HG02642 (cell line): Measurements from ENCODE around the gene CD3E.

Source experiments
- ATAC-seq: cut with Tn5 transposase; IDR thresholded peaks from one replicate; pipeline ENCODE4 v1.9.1; 2021; ENCODE audit warnings: mild to moderate bottlenecking; ENCODE audit not compliant: unreplicated experiment, poor library complexity

The CD3E gene

DNA sequence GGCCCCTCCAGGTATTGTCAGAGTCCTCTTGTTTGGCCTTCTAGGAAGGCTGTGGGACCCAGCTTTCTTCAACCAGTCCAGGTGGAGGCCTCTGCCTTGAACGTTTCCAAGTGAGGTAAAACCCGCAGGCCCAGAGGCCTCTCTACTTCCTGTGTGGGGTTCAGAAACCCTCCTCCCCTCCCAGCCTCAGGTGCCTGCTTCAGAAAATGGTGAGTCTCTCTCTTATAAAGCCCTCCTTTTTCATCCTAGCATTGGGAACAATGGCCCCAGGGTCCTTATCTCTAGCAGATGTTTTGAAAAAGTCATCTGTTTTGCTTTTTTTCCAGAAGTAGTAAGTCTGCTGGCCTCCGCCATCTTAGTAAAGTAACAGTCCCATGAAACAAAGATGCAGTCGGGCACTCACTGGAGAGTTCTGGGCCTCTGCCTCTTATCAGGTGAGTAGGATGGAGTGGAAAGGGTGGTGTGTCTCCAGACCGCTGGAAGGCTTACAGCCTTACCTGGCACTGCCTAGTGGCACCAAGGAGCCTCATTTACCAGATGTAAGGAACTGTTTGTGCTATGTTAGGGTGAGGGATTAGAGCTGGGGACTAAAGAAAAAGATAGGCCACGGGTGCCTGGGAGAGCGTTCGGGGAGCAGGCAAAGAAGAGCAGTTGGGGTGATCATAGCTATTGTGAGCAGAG, at the start of gene CD3E:
Gene CD3E (plus strand): TSS at position 163 of the 681 bp plus-strand sequence. CDS start 223 bp downstream, at position 386.
- no peak for ATAC-seq

DNA sequence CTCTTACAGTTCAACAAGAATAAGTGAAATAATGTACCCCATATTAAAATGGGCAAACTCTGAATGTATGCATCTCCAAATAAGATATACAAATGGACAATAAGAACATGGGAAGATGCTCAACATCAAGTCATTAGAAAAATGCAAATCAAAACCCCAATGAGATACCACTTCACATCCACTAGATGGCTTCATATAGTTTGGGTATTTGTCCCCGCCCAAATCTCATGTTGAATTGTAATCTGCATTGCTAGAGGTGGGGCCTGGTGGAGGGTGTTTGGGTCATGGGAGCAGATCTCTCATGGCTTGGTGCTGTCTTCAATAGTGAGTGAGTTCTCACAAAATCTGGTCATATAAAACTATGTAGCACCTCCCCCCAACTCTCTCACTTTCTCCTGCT, 46.1 kb upstream of the CD3E start:
- ATAC-seq, result no peak

DNA sequence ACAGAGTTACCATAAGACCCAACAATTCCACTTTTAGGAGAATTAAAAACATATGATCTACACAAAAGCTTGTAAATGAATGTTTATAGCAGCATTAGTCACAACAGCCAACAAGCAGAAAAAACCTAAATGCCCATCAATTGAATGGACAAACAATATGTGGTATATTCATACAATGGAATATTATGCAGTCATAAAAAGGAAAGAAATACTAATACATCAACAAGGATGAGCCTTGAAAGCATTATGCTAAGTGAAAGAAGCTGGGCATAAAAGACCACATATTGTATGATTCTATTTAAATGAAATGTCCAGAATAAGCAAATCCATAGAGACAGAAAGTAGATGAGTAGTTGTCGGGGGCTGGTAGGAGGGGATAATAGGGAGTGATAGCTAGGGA, 45.4 kb upstream of the CD3E start:
- no peak for ATAC-seq

DNA sequence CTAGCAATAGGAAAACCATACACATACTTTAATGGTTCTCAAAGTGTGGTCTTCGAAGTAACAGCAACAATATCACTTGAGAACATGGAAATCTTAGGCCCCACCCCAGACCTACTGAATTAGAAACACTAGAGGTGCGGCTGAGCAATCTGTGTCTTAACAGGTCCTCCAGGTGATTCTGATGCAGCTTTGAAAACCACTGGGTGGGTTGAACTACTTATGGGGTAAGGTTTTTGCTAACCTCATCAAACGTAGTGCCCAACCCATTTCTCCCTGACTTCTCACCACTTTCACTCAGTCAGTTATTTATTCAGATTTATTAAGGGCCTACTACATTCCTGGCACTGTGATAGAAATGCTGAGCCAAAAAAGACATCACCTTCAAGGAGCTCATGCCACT, 44.2 kb upstream of the CD3E start:
- no peak for ATAC-seq

DNA sequence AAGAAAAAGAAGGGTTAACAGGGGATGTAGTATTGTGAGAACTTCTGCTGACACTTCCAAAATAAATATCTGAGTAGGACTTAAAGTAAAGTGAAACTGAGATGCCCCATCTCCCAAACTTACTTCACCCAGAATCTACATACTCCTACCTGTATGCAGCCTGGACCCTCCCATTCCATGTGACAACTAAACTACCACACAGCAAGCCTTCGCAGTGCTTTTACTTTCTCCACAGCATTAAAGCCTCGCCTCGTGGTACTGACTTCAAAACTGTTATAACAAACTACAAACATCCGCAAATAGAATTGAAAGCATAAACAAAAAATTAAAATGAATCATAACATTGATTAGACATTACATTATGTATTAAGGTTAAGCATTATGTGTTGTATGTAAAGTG, 41.4 kb upstream of the CD3E start:
- ATAC-seq, result no peak

DNA sequence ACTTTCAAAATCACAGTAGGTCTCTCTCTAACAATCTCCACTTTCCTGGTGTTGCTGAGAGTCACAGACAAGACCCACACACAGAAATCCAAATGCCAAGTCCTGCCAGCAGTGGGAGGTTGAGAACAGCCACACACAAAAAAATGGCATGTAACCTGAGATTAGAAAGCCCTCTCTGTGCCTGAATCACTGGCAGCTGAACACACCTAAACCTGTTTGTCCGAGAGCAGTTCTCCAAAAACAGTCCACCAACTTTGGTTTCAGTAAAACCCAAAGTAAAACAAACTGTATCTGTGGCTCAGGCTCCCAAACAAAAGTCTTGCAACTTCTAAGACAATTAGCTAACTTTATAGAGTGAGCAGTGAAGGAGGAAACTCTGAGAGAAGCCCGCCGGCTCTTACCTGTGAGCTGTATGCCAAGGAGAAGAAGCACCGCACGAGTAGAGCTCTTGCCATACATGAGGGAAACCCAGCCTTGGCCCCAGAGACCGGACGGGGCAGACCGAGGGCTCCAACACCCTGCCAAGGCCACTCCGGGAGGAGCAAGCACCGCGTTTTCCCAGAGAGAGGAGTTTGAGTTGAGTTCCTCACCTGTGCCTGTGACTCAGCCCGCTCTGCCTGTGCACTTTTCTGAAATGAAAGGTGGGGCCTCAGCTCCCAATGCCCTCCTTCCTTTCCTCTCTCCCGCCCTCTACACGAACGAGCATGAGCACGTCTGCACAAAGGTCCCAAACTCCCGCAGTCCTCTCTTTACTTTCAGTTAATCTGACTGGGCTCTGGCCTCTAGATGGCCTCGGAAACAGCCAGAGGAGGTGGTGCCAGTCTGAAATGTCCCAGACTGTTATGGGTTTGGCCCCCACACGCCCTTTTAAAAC, 40.6 kb upstream of the CD3E start, which contains the start of gene MPZL2:
Gene MPZL2 (minus strand): TSS at position 603 of the 874 bp plus-strand sequence. CDS start 144 bp downstream, at position 459.
- no peak for ATAC-seq

DNA sequence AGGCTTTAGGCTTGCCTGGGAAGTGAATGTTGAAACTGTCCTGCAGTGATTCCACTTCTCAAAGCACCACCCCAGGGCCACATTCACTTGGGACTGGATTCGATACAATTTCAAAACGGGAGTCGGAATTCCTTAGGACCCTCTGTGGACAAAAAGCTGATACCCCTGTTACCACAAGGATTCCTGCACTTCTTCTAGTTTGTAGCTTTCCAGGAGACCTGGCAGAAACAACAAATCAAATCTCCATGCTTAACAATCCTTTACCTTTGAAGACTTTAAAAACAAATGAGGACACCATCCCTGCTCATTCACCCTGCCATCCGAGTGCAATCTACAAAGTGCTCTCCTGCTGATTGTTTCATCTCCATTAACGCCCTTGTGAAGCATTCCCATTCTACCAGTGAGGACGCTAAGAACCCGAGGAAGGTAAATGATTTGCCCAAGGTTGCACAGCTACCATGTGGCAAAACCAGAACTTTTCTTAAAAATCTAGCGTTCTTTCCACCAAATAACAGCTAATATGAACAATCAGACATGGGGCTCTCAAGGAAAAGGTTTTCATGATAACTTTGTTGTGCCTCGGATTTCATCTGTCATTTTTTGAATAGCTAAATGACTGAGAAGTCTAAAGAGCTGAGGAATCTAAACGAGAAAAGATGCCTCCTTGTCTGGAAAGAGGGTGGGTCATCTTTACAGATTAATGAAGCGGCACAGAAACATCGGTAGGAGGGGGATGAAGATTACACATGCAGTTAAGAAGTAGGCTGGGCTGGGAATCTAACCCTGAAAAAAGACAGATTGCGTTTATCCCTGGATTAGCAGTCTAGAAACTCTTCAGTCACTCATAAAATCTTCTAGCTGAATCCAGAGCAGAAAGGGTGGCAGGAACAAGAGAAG, 39.7 kb upstream of the CD3E start:
- ATAC-seq, result no peak

DNA sequence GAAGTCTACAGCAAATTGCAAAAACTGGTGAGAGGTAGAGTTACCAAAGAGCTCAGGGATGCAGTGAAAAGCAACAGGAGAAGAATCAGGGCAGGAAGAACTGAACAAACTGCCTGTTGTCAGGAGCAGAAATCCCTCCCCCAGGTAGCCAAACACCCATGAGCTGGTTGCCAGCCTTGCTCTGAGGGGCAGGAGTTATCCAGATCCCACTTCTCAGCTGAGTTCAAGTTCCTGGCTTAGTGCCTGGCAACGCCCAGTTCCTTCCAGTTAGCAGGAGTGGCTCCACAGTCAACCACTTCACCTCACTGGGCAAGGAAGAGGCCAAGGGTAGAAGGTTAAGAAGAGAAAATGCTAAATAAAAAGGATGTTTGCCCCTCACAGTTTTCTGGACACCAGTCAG, 38.6 kb upstream of the CD3E start:
- no peak for ATAC-seq

DNA sequence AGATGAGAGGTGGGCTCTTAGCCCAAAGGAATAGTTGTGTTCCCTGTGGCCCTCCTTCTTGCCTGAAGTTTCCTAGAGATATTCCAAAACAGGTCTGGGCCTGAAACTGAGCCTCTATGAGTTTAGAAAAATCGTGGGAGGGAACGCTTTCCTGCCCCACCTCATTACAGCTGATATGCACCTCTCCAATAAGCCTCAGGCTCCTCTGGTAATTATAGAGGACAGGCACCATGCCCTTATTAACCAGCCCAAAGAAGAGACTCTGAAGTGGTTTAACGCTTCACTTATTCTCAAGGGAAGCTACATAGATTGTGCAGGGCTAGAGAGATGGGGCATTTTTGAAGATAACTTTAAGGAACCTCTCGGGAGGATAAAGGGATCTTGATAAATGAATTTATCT, 37.0 kb upstream of the CD3E start:
- no peak for ATAC-seq

DNA sequence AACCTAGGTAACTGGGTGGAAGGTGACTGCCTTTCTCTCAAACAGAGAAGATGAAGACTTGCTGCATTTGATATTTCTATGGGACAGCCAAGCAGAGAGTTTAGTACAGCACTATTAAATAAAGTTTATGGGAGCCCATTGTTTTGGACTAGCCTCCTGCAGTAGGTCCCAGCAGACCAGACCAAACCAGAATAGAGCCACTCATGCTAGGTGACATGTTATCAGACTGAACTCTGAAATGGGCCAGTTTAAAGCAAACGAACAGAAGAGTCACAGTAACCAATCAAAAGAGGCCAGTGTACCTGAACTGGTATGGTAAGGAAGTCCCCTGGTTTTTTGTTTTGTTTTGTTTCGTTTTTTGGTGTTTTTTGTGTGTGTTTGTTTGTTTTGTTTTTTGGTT, 32.5 kb upstream of the CD3E start:
- ATAC-seq, result no peak

DNA sequence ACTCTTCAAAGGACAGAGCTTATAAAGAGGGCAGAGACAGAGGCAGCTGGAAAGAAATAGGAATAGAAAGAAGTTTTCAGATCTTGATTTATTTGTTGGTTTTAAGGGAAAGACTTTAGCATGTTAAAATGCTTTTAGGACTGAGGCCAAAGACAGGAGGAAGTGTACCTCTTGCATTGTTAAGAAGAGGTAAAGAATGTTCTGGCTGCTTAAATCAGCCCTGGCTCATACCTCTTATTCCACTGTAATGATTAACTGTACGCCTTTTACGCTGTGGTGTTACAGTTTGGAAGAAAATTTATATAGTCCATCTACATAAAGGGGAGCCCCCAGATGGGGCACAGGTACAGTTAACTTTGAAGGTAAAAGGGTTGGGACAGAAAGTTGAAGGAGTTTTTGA, 30.3 kb upstream of the CD3E start:
- ATAC-seq, result no peak

DNA sequence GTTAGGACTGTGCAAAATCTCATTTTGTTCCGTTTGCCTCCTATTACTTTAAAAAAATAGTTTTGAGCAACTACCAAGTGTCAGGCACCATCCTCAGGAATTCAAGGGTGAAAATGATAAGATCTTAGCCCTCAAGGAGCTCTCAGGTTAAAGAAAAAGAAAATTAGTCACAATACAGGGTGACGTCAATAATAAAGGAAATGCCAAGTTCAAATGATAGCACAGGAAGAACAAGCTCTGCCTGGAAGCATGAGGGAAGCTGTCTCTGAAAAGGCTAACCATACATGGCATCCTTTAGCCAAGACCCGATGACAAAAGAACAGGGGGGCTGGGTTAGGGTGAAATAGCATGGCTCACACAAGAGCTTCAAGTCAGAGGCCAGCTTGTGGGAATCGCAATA, 29.4 kb upstream of the CD3E start:
- ATAC-seq, result no peak

DNA sequence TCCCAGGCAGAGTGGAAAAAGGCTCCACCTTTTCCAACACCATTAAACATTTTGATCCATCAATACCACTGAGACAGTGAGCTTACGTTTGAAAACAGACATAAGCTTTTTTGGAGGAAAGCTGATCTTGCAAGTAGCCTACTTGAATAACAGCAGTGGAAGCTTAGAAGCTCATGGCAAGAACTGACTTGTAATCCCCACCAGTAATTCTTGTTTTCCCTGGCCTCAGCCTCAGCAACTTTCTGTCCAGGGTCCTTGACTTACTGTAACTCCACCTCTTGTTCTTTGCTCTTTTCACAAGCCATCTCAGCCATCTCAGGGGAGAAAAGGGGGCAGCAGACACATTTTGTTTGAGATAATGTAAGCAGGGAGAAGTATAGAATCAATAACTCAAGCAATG, 28.1 kb upstream of the CD3E start:
- no peak for ATAC-seq

DNA sequence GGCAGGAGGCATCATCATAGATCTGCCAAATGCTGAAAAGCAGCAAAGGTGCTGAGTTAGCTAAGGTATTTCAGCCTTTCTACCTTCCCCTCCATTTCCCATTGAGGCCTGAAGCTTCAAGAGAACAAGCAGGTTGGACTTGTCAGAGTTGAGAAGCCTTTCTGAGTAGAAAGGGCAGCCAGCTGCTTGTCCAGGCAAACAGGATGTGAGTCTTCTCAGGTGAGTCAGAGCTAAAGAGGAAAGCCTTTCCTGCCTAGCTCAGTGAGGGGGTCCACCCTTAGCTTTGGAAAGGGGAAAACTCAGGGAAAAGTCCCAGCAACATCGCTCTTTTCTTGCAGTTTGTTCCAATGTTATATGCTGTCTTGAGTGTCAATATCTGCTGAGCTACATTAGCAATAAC, 27.2 kb upstream of the CD3E start:
- ATAC-seq, result no peak

DNA sequence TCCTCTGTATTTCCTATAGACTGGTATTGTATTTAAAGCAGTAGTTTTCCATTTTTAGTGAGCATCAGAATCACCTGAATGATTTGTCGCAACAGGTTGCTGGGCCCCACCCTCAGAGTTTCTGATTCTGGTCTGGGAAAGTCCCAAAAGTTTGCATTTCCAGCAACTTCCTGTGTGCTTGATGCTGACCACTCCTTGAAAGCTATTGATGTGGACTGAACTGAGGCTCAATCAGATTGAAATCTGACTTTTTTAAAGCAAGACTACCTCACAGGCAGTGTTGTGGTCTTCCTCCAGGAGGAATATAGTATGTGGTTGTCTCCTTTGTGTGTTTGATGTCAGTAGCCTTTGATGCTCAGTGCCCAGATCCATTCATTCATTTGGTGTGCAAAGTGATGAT, 23.2 kb upstream of the CD3E start:
- ATAC-seq, result no peak

DNA sequence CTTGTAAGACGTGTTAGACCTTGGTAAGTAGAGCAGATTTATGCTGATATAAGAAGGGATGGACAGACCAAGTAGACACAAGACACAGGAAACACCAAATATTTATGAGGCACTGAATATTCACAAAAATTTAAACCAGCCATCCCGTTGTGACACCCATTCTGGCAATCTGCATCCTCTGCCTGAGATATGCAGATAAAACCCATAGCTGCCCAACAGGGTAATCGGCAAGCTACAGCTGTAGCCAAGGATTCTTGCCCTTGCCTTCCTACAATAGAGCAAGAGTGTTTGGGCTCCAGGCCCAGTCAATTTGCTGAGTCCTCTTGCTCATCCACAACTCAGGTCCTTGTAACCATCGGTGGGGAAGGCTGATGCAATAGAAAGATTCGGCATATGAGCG, 21.9 kb upstream of the CD3E start:
- no peak for ATAC-seq

DNA sequence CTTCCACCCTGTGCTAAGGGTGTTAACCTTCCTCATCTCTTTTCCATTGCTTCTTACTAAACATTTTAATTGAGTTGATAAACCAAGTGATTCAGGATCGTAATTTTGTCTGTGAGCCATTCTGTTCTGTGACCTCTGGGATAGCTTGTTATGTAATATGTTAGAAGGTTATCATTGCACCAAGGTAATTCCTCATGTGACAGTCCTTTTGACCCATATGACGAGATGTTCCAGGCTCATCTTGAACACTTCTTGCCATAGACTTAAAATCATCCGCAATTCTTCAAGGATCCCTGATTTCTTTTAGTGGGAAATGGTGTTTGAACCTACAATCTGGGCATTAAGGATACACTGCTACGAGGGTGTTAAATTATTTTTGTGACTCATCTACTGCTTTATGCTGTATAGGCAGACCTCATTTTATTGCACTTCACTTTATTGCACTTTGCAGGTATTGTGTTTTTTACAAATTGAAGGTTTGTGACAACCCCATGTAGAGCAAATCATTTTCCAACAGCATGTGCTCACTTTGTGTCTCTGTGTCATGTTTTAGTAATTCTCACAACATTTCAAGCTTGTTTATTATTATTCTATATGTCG, 21.4 kb upstream of the CD3E start:
- no peak for ATAC-seq

DNA sequence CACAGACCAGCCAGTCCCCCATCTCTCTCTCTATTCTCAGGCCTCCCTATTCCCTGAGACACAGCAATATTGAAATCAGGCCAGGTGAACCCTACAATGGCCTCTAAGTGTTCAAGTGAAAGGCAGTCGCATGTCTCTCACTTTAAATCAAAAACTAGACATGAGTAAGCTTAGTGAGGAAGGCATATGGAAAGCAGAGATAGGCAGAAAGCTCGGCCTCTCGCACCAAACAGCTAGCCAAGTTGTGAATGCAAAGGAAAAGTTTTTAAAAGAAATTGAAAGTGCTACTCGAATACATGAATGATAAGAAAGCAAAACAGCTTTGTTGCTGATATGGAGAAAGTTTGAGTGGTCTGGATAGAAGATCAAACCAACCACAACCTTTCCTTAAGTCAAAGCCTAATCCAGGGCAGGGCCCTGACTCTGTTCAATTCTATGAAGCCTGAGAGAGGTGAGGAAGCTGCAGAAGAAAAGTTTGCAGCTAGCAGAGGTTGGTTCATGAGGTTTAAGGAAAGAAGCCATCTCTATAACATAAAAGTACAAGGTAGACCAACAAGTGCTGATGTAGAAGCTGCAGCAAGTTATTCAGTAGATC, 20.7 kb upstream of the CD3E start:
- no peak for ATAC-seq

DNA sequence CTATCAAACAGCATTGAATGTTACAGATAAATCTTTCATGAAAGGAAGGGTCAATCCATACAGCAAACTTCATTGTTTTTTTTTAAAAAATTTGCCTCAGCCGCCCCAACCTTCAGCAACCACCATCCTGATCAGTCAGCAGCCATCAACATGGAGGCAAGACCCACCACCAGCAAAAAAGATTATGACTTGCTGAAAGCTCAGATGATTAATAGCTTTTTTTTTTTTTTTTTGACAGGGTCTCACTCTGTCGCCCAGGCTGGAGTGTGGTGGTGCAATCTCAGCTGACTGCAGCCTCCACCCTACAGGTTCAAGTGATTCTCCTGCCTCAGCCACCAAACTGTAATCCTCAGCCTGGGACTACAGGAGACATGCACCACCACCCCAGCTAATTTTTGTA, 18.0 kb upstream of the CD3E start:
- ATAC-seq, result no peak

DNA sequence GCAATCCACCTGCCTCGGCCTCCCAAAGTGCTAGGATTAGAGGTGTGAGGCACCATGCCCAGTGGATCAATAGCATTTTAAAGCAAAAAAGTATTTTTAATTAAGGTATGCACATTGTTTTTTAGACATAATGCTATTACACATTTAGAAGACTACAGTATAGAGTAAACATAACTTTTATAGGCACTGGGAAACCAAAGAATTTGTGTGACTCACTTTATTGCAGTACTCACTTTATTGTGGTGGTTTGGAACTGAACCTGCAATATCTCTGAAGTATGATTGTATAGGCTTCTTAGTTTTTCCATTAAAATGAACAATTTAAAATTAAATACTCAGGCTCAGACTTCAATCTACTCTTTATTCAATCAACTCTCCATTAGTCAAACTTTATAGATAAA, 17.5 kb upstream of the CD3E start:
- no peak for ATAC-seq
